Measurements from ENCODE around the gene ZDHHC11.
"Not testable (repeated sequence)": the region's sequence is repeated elsewhere in the genome, so short reads cannot be mapped to it uniquely, and the experiment has no call there.

The ZDHHC11 gene

GRCh38 chr5:774304-774703, 76.5 kb downstream of the ZDHHC11 start:
- not testable (repeated sequence) for DNase-seq

- DNase-seq = no peak
Measured at GRCh38 chr5:773517-774264, 77.1 kb downstream of the ZDHHC11 start.

DNA sequence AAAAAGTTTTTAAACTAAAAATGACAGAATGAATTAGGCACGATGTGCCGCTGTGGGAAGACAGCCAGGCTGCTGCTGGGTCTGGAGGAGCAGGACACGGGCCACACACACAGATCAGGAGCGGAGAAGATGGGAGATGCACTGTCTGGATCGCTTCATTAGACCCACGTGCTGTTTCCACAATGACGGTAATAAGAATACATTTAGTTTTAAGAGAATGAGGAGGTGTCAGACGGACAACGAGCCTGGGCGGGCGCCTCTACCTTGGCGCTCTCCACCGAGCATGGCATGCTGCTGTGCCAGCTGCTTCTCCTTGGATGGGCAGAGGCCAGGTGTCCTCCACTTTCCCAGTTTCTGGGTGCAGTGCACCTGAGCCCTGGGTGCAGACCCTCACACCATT, 77.9 kb downstream of the ZDHHC11 start:
- not testable (repeated sequence) for DNase-seq

DNA sequence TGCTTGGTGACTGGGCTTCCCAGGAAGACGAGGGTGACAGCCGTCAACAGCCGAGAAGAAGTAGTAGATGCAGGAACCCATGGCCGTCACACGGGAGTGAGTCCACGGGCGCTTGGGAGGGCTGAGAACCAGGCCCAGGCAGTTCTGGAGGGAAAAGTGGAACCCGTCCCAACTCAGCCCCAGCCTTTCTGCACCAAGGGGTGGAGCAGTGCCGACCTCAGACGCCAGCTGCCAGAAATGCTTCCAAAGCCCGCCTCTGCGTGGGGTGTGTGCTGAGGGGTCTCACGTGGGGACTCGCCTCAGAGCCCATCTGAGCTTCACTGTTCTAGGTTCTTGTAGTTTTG, 78.3 kb downstream of the ZDHHC11 start:
- DNase-seq = not testable (repeated sequence)

DNA sequence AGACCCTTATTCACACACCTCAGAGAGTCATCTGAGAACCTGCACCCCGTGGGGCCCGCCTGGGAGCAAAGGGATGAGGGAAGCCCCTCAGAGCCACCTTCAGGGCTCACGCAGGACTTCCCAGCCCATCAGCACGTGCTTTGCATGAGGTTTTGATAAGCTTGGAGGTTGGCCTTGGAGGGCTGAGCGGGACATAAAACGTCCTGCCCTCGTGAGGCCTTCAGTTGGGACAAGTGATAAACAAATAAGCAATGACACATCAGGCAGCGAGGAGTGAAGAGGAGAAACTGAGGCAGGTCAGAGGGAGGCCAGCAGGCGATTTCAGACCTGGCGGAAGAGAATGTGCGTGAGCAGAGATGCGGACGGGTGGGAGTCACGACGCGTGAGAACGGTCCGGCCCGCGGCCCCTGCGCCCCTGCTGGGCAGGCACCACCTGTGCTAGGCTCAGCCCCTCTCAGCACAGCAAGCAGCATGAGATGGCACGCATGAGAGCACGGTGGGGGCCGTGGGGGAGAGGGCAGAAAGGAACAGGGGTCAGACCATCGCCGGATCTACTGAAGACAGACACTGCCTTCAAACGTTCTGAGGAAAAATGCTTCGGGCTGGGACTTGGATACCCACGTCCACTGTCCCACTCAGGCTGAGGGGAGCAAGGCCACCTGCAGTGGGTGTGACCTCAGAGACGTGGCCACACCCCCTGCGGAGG, 78.8 kb downstream of the ZDHHC11 start:
- not testable (repeated sequence) for DNase-seq

DNA sequence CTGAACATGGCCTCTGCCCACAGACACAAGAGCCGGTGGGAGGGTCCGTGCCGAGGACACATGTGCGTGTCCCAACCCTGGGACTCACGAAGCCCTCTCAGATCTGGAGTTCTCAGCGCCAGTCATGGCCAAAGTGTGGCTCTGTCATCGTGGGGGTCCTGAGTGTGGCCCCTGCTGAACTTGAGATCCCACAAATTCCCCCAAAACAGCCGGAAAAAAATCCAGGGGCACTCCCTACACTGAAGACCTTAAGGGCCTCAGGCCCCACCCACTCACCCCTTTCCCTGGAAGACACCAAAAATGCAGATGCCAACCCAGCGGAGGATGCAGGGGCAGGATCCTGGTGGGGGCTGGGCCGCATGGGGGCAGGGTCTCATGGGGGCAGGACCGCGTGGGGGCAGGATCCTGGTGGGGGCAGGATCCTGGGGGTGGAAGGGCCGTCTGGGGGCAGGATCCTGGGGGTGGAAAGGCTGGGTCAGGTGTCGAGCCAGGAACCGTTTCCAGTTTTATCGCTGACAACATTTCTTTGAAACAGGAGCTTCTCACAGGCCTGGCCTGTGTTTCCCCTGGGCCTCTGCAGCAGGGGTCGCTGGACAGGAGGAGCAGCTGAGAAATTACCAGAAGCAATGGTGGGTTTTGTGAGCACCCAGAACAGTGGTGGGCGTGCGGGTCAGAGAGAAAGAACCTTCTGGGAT, 79.6 kb downstream of the ZDHHC11 start:
- DNase-seq = not testable (repeated sequence)

- not testable (repeated sequence) for DNase-seq
Measured at GRCh38 chr5:770585-770984, 80.2 kb downstream of the ZDHHC11 start.

GRCh38 chr5:769485-770145, 81.2 kb downstream of the ZDHHC11 start:
- not testable (repeated sequence) for DNase-seq

DNA sequence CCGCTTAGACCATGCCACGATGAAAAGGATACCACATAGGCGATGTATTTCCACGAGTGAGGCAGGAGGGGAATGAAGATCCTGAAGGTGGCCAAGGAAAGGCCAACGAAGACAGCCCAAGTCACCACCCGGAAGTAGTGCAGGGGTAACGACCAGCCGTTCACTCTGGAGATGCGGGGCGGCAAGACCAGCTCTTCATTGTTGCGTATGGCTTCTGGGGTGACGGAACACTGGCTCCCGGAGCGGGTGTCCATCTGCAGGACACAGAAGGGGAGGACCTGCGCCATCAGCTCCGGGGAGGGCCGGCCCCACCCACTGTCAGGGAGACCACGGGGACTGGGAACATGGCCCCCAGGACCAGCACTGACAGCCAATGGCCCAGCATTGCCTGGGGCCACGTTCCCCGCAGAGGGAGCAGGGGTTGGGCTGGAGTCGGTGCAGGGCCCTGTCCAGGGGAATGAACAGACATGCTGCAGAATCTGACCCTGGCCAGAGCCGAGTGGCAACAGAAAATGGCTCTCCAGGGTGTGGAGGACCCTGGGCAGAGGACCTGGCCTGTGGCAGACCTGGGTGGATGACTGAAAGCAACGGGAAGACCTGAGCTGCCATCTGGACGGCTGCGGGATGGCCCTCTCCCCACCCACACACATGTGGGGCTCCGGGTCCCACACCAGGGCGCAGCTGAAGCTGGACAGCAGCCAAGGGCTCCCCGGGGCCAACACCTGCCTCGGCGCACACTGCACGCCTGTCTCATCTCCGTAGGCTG, 83.9 kb downstream of the ZDHHC11 start:
- no peak for DNase-seq

- DNase-seq = no peak
Measured at GRCh38 chr5:765948-766631, 84.7 kb downstream of the ZDHHC11 start.

- DNase-seq = no peak
Measured at GRCh38 chr5:763998-764781, 86.6 kb downstream of the ZDHHC11 start.

- DNase-seq = no peak
Measured at GRCh38 chr5:763397-763796, 87.4 kb downstream of the ZDHHC11 start.

DNA sequence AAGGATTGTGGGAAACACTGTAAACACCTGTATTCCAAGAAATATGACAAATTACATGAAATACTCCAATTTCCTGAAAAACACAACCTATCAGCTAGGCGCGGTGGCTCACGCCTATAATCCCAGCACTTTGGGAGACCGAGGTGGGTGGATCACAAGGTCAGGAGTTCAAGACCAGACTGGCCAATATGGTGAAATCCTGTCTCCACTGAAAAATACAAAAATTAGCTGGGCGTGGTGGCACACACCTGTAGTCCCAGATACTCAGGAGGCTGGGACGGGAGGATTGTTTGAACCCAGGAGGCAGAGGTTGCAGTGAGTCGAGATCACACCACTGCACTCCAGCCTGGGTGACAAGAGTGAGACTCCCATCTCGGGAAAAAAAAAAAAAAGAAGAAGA, 87.8 kb downstream of the ZDHHC11 start:
- not testable (repeated sequence) for DNase-seq

- DNase-seq = peak; percentile 58
Measured at GRCh38 chr5:761854-762710, 88.7 kb downstream of the ZDHHC11 start.

- no peak for DNase-seq
Measured at GRCh38 chr5:761059-761771, 89.6 kb downstream of the ZDHHC11 start.

DNA sequence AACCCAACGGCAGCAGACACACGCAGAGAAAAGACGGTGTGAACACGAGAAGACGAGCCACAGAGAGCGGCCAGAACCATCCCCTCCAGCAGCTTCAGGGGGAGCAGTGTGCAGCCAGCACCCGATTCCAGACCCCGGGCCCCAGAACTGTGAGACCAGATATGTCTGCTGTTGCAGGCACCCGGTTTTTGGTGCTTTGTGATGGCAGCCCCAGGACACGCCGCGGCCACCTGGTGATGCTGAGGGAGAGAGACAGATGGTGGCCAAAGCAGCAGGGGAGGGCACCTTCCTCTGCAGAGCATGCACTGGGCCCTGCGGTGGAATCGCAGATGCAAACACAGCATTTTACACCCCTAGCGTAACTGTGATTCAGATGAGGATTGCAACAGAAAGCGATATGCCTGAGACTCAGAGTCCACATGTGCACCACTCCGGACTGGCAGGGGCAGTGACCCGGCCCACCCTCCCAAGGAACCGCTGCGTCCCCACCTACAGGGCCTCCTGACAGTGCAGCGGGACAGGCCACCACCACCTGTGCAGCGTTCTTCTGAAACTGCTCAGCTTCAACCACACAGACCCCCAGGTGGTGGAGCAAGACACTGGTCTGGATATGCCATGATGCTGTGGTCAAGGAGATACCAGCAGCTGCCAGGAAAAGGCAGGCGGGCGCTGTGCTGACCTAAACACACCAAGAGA, 90.3 kb downstream of the ZDHHC11 start:
- DNase-seq = no peak

DNA sequence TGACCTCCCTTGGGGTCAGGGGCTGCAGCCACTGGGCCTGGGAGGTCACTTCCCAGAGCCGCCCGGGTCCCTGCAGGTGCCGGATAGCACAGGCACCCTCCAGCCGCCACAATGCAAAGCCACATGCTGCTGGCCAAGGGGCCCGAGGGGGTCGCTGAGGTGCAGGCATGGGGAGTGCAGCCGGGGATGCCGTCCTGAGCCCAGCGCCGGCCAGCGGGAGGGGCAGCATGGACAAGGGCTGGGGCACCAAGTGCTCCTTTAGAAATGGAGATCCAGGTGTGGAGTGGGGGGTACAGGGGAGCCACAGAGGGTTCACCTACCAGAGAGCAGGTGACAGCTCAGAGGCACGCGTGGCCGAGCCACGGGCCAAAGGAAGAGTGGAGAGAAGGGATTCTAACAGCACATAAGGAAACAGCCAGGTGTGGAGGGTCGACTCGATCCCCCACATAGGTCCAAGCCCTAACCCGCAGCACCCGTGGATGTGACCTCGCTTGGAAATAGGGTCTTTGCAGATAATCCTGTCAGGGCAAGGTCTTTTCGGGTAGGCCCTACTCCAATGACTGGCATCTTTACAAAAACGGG, 90.9 kb downstream of the ZDHHC11 start:
- DNase-seq = no peak

DNA sequence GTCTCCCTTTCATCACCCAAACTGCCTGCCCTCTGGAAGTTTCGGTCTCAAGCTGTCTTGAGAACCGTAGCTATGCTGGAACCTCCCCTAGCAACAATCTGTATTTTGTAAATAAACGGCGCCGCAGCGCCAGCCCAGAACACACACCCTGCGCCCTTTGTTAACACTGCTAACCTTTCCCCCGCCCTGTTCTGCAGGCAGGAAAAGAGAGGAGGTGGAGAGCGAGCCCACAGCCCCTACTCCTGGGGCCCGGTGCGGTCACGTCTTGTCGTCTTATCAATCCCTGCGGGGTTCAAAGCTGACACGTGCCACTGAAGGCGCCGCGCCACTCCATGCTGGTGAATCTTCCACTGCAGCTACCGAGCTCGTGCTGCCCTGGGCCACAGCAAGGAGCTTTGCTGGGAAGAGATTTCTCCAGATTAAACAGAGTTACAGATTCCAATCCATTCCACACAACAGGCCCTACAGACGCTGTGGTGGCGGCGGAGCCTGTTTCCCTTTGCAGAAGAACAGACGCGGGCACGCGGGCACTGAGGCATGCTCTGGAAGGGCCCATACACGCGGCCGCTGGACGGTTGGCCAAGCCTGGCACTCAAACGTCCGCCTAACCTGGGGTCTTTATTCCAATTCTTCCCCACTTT, 91.6 kb downstream of the ZDHHC11 start:
- peak; percentile 85 for DNase-seq
